ENCODE measurements around the gene HEXIM1.

Gene HEXIM1

GRCh38 chr17:45130681-45131615 is 17.3 kb upstream of the HEXIM1 start:
- no peak for DNase-seq

DNA sequence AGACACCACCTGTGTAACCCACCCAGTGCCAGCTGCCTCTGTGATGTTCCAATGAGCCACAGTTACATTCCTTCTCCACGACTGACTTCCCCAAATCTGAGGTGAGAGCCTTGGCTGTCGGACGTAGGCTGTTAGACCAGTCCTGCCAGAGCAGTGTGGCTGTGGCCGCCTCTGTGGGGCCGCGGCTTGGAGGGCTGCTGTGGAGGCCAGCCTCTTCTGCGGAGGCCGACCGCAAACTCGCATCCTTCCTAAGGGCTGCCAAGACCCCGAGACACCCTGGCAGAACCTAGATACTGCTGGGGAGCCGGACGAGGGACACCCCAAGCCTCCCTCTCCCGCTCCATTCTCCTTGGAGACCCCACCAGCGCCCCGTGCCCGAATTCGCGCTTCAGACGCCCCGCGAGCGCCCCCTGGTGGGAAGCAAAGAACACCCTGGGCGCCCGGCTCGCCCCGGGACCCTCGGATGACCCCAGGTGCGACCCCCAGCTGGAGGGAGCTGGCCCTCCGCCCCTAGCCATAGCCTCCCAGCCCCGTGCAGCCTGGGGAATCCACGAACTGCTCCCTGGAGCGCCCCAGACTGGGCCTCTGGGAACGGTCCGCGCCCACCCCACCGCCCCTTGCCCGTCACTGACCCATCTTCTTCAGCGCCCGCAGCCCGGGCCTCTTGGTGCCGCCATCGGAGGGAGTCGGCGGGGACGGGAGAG is 16.5 kb upstream of the HEXIM1 start:
- DNase-seq: peak in 1 of 2 donors; percentile 36

DNA sequence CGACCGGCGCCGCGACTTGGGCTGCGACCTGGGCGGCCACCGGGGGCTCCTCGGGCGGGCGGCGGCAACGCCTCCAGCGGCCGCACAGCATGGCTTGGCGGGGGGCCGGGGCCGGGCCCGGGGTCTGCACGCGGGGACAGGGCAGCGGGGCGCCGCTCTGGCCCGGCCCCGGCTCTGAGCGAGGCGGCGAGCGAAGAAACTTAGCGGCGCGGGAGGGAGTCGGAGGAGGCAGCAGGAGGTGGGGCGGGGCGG is 16.0 kb upstream of the HEXIM1 start, which contains the start of gene PLCD3:
Gene PLCD3 (minus strand): TSS at position 196 of the 252 bp plus-strand sequence. CDS start 105 bp downstream, at position 91.
- DNase-seq: no peak

- peak; percentile 72 to 77 for DNase-seq
Measured at GRCh38 chr17:45132572-45133463, 15.5 kb upstream of the HEXIM1 start.

DNA sequence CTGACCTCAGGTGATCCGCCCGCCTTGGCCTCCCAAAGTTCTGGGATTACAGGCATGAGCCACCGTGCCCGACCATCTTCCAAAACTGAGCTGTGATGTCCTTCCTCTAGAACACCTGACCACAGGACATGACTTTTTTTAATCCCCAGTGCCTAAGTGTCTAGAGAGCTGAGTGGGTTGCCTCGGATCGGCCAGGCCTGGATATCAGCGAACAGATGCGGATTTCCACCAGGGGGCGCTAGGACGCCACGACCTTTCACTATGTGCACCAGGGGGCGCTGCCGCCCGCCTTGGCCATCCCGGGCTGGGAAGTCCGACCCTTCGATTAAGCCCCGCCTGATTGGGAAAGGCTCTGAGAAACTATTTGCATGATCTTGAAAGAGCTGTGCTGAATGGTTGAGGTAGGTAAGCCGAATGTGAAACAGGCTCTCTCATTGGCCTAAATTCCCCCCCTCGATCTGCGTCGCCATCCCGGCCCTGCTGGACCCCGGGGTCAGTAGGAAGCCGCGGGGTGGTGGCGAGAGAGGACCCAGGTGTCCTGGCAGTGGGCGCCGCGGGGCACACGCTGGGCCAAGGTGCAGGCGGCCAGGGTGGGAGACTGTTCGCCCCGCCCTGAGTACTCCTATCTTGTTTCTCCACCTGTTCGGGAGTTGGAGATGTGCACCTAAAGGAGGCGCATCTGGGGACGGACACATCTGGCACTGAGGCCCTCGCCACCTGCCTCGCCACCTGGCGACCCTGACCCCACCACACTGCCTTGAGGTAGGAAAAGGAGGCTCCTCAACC is 12.9 kb upstream of the HEXIM1 start, which contains the start of gene ACBD4:
Gene ACBD4 (plus strand): TSS at position 496 of the 786 bp plus-strand sequence. CDS start 458 bp downstream, outside the sequence.
- DNase-seq: peak; percentile 96 to 98

GRCh38 chr17:45135978-45136791 is 12.1 kb upstream of the HEXIM1 start:
- DNase-seq: no peak

- DNase-seq: no peak
Measured at GRCh38 chr17:45136846-45137560, 11.3 kb upstream of the HEXIM1 start.

- DNase-seq: no peak
Measured at GRCh38 chr17:45137561-45138305, 10.5 kb upstream of the HEXIM1 start.

DNA sequence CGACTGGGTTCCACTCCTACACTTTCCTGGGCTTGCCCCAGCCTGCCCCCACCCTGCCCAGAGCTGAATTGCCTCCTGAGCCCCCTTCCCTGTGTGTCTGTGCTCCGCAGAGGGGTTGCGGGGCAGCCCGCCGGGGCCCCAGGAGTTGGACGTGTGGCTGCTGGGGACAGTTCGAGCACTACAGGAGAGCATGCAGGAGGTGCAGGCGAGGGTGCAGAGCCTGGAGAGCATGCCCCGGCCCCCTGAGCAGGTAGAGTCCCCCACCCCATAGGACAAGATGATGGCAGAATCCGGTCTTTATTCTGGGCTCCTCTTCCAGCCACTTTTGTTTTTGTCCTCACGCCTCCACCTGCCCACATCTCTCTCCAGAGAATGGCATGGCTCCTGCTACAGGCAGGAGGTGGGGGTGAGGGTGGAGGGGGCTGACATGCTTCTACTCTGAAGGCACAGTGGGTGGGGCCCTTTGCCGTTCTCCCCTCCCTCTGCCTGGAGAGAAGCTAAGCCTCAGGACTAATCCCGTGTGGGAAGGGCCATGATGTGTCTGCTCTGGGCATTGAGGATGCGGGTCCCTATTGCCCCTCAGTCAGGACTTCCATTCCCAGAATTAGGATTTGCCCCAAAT is 9.3 kb upstream of the HEXIM1 start:
- no peak for DNase-seq

DNA sequence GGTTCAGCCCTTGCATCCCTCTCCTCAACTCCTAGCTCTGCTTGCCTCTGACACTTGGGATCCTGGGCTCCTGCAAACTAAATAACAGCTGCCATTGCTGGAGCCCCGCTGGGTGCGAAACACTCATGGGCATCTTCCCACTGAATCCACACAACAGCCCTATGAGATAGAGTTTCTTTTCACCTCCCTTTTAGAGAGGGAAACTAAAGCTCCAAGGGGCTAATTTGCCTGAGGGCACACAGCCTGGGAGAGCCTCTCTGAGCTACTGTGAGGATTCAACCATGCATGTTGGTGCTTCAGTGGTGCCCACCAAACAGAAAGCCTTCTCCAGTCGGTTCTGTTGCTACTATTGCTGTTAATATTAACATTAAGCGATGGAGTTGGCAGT is 8.7 kb upstream of the HEXIM1 start:
- DNase-seq: no peak

DNA sequence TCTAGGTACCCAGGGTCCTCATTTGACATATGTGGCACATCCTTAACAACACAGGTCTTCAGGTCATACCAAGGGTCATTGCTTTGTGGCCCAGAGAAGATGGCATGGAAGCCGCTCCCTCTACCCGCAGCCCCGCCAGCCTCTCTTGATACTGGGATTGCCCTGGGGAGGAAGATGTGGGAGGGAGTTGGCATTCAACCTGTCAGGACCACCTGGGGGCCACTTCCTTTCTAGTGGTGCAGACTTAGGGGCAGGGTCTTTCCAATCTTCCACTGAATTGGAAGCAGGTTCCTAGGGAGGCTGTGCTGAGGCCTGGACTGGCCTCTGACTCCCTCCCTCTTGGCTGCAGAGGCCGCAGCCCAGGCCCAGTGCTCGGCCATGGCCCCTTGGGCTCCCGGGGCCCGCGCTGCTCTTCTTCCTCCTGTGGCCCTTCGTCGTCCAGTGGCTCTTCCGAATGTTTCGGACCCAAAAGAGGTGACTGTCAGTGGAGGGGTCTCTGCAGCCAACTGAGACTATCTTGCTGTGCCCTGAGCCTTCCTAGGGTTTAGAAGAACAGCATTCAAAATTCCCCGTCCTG is 5.1 kb upstream of the HEXIM1 start:
- no peak for DNase-seq

DNA sequence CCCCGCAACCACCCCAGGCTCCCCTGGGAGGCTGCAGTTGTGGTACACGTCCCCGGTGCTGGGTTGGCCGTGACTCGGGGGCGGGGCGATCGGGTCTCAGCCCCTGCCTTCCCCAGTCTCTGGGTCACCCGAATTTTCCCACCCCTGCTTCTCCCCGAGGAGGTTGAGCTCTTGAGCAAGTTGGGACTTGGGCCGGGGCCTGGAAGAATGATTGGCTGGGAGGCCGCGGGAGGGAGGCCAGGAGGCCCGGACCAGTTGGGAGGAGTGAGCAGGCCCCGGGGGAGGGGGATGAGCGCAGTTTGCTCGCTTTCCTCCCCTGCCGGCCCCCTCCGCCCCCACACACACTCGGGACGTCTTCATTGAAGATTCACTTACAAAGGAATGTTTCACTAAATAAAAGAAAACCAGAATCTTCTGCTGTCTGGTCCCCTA is 4.5 kb upstream of the HEXIM1 start:
- peak; percentile 15 to 45 for DNase-seq

GRCh38 chr17:45144199-45145034 is 3.9 kb upstream of the HEXIM1 start:
- no peak for DNase-seq

DNA sequence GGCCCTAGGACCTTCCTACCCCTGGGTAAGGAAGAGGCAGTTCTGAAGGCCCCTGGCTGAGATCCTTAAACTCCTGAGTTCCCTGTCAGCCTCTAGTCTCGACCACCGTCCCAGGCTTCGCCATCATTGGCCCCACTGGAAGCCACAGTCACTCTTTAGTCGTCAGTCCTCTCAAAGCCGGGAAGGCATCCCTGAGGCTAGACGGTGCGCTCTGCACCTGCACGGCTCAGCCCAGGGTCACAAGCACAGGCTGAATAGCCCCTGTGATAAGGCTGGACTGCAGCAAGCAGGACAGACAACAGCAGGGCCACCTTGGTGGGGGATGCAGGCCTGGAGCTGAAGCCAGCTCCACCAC is 3.3 kb upstream of the HEXIM1 start:
- no peak for DNase-seq

DNA sequence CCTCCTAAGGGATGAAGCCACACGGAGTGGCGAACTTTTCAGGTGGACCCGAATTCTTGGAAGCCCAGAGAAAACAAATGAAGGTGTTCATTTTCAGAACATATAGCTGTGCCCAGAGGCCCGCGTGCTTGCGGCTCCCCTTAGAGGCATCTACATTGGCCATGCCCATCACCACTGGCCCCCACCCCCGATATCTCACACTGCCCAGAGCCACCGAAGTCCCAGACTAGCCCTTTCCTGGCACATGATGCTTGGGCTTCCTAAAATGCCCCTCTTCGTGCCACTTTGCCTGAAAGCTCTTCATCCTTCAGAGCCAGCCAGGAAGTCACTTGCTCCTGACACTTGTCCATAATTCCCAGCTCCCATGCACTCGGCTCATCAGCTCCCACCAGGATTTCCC is 2.1 kb upstream of the HEXIM1 start:
- no peak for DNase-seq

GRCh38 chr17:45146592-45146889 is 1.7 kb upstream of the HEXIM1 start:
- DNase-seq: no peak

GRCh38 chr17:45146890-45147580 is 1.2 kb upstream of the HEXIM1 start:
- DNase-seq: no peak
